ENCODE data around the gene LYL1. TPM values are rescaled to one million over a fixed set of nuclear protein-coding genes. Genes with fewer than 3 reads are reported as not detected.

Gene LYL1
- total and polyA plus RNA-seq, 9 of the 15 experiments (the other 6 are each of a cell fraction or from before 2014, with no cell fraction given): 1.3 to 266 (median 34.0) TPM

DNA sequence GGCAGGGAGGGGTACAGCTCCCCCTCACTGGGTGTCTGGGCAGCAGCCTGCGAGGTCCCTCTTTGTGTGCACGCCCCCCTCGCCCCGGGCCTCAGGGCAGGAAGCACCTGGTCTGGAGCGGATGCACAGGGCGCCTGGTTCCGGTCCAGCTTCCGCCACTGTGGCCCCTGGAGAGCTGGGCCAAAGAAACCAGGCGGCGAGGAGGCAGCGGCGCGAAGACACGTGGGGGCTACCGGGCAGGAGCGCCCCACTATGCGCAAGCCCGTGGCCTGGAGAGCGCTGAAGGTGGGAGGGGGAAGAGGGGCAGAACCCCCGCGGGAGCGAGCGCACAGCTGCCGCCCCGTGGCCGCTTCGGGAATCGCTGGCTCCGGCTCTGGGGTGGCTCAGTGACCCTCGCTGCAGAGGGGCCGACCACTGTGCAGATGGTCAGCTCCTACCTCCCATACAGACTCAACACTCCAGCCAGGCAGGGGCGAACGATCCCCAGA, 1.7 kb upstream of the LYL1 start (continued):
- TF ChIP-seq MAFK (IDR thresholded peaks at IDR 0.05; ENCODE audit: low read length) (no peak), U2AF1 (optimal IDR thresholded peaks at IDR 0.05; ENCODE audit: low read depth, low read length) (no peak), NBN (IDR thresholded peaks at IDR 0.05; ENCODE audit: low read depth) (no peak), POLR3A (IDR thresholded peaks at IDR 0.05; ENCODE audit: borderline replicate concordance, extremely low read depth, insufficient read depth, insufficient read length) (no peak), PATZ1 (CRISPR knock-in tag; IDR thresholded peaks at IDR 0.05; ENCODE audit: borderline replicate concordance) (no peak), SMAD3 (CRISPR knock-in tag; conservative IDR thresholded peaks at IDR 0.05) (peak; percentile 51; the same call in 1 of the 2 replicates), SREBF2 (CRISPR knock-in tag; IDR thresholded peaks at IDR 0.05) (no peak), GATA2 (CRISPR knock-in tag; IDR thresholded peaks at IDR 0.05) (no peak), C11orf30 (IDR thresholded peaks at IDR 0.05; ENCODE audit: low read depth) (no peak), ZNF280B (CRISPR knock-in tag; IDR thresholded peaks at IDR 0.05) (no peak), NFATC3 (IDR thresholded peaks at IDR 0.05) (no peak), ZNF134 (CRISPR knock-in tag; conservative IDR thresholded peaks at IDR 0.05) (no peak), IRF9 (tag; IDR thresholded peaks at IDR 0.05) (0 out of 2 replicates have a peak, but pooled peaks have one; percentile 6), PKNOX1 (IDR thresholded peaks at IDR 0.05) (no peak), PPARD (CRISPR knock-in tag; IDR thresholded peaks at IDR 0.05) (no peak), NCOA1 (IDR thresholded peaks at IDR 0.05; ENCODE audit: low read depth) (no peak), ZNF133 (CRISPR knock-in tag; IDR thresholded peaks at IDR 0.05) (no peak), TAL1 (IDR thresholded peaks at IDR 0.05) (no peak), CHD4 (IDR thresholded peaks at IDR 0.05; ENCODE audit: insufficient read depth, insufficient replicate concordance, low read depth, low read length, poor library complexity, severe bottlenecking) (no peak), GABPB2 (CRISPR knock-in tag; conservative IDR thresholded peaks at IDR 0.05) (no peak)
- TF ChIP-seq, protein P1, sequence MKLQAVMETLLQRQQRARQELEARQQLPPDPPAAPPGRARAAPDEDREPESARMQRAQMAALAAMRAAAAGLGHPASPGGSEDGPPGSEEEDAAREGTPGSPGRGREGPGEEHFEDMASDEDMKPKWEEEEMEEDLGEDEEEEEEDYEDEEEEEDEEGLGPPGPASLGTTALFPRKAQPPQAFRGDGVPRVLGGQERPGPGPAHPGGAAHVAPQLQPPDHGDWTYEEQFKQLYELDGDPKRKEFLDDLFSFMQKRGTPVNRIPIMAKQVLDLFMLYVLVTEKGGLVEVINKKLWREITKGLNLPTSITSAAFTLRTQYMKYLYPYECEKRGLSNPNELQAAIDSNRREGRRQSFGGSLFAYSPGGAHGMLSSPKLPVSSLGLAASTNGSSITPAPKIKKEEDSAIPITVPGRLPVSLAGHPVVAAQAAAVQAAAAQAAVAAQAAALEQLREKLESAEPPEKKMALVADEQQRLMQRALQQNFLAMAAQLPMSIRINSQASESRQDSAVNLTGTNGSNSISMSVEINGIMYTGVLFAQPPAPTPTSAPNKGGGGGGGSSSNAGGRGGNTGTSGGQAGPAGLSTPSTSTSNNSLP (IDR thresholded peaks at IDR 0.05; ENCODE audit: borderline replicate concordance, low read depth, low read length): no peak

All from K562 (cell line).